Upper lobe of right lung (tissue), 1 donor: Measurements from ENCODE around the gene NRG2. TPM values are rescaled to one million over a fixed set of nuclear protein-coding genes. Genes with fewer than 3 reads are reported as not detected.

Experiments used
- ATAC-seq: fragments of 200-7000 bp; cut with Tn5 transposase; one replicate; pipeline ENCODE4 v1.9.1; 2020; ENCODE audit warnings: mild to moderate bottlenecking, moderate library complexity
- DNase-seq: peaks from one replicate; pipeline ENCODE4 v3.0.0-alpha.2; 2020
- H3K27ac ChIP-seq: fragments of 200-600 bp; one replicate; pipeline ENCODE4 v1.8.0; 2022
- H3K27me3 ChIP-seq: fragments of 200-600 bp; one replicate; pipeline ENCODE4 v1.8.0; 2022; ENCODE audit warnings: mild to moderate bottlenecking
- H3K36me3 ChIP-seq: fragments of 200-600 bp; one replicate; pipeline ENCODE4 v1.8.0; 2022
- H3K4me1 ChIP-seq: fragments of 200-600 bp; one replicate; pipeline ENCODE4 v1.8.0; 2022
- H3K4me3 ChIP-seq: fragments of 200-600 bp; one replicate; pipeline ENCODE4 v1.8.0; 2022; ENCODE audit warnings: mild to moderate bottlenecking
- H3K9me3 ChIP-seq: fragments of 200-600 bp; one replicate; pipeline ENCODE4 v1.8.0; 2022
- intact Hi-C: fragments of 100-400 bp; cut with DNase I; formaldehyde crosslinking; loops from one replicate; pipeline ENCODE4 v1.11.0; 2022
- total RNA-seq: library from RNA; stranded (reverse); fragmentation: NEBNext Ultra II Directional; extraction: Animal tissue kit (Norgen Biotek cat#: 25700); gene quantifications from one replicate; pipeline ENCODE4 v1.2.1, GENCODE V29; 2021
- TF ChIP-seq, protein P1 (sequence below): fragments of 200-600 bp; IDR thresholded peaks from one replicate; pipeline ENCODE4 v1.8.0; 2022; ENCODE audit warnings: antibody characterized with exemption
- donor health status: DM: no; HTN: yes; CAD: no; lungs with severe emphysema.

NRG2 gene
- total RNA-seq, 1 donor from 2014 or later: 1.4 TPM

DNA sequence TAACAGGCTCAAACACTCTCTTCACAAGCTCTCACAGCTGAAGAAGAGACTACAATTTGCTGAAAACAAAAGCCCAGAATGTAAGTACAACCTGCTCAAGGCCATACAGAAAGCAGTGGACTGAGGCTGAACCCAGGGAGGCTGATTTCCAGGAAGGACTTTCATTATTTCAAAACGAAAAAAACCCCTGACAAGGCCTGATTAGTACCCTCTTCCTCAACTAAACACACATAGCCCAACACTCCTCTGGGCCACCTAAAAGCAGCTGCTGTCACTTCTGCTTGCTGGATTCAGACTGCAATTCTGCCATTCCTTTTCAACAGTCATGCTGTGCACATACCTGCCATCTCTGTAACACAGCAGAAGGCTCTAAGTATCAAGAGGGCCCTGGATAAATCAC, 18.2 kb downstream of the NRG2 start:
- no peak for DNase-seq
- intact Hi-C loops: no loop called here
- no peak overlapping the region for H3K4me3 ChIP-seq
- no peak overlapping the region for H3K27ac ChIP-seq
- ATAC-seq: no peak
- H3K36me3 ChIP-seq: no peaks in the 10 kb centered on the region
- no peaks in the 10 kb centered on the region for H3K9me3 ChIP-seq
- TF ChIP-seq, protein P1, sequence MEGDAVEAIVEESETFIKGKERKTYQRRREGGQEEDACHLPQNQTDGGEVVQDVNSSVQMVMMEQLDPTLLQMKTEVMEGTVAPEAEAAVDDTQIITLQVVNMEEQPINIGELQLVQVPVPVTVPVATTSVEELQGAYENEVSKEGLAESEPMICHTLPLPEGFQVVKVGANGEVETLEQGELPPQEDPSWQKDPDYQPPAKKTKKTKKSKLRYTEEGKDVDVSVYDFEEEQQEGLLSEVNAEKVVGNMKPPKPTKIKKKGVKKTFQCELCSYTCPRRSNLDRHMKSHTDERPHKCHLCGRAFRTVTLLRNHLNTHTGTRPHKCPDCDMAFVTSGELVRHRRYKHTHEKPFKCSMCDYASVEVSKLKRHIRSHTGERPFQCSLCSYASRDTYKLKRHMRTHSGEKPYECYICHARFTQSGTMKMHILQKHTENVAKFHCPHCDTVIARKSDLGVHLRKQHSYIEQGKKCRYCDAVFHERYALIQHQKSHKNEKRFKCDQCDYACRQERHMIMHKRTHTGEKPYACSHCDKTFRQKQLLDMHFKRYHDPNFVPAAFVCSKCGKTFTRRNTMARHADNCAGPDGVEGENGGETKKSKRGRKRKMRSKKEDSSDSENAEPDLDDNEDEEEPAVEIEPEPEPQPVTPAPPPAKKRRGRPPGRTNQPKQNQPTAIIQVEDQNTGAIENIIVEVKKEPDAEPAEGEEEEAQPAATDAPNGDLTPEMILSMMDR: no peak
- peaks cover 5% of the 10 kb centered on the region for H3K27me3 ChIP-seq
- no peaks in the 10 kb centered on the region for H3K4me1 ChIP-seq

DNA sequence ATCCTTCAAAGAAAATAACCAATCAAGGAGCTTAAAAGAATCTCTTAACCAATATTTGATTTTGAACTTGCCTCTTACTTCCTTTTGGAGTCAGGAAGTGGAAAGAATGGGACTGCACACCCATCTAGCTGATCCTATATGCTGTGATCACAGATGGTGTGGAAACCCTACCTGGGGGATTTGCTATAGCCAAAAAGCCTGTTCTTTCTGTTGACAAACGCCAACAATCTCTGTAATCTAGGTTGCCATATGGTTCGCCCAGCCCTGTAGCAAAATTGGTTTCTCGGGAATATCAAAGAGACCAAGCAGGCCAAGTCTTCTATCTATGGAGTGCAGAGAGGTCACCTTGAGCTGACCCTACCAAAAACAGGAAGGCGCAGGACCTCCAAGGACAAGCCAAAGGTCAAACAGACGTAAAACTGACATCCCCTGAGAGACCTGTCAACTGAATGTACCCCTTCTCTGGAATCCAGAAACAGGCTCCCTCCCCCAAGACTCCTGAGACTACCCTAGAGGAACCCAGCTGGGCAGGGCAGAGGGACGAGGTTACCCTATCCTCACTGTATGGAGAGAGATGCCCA, 19.4 kb downstream of the NRG2 start:
- TF ChIP-seq, protein P1: no peak

DNA sequence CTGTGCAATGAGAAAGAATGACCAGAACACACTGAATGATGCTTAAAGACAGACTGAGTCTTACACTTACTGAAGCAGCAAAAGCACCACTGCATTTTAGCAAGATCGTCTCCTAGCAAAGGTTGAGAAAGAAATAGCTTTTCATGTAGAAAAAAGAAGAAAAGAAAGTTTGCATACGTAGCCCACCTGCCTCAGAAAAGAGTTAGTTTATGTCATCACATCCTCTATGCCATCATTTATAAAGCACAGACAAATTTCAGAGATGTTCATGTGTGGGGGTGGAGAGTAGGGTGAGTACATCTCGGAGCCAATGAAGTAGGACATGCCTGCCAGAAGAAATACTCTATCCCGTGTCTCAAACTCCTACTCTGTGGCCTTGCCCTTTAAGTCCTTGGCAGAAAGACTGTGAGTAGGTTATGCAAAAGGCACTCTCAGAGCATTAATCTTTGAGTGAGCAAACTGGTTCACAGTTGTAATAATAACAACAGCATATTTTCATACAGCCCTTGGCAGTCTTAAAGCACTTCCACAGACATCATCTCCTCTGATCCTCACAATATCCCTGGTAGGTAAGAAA, 22.4 kb downstream of the NRG2 start:
- DNase-seq (no peak), ATAC-seq (peak; percentile 56)
- Histone ChIP-seq H3K27ac (no peak overlapping the region), H3K4me1 (no peaks in the 10 kb centered on the region), H3K4me3 (no peak overlapping the region), H3K9me3 (no peaks in the 10 kb centered on the region), H3K27me3 (no peaks in the 10 kb centered on the region), H3K36me3 (no peaks in the 10 kb centered on the region)
- TF ChIP-seq, protein P1: no peak
- intact Hi-C loops: no loop called here

More for the DNA sequence above, 19.4 kb downstream of the NRG2 start:
- intact Hi-C loops: no loop called here
- Histone ChIP-seq H3K4me1 (no peaks in the 10 kb centered on the region), H3K36me3 (no peaks in the 10 kb centered on the region), H3K4me3 (no peak overlapping the region), H3K9me3 (no peaks in the 10 kb centered on the region), H3K27ac (no peak overlapping the region), H3K27me3 (peaks cover 5% of the 10 kb centered on the region)
- no peak for ATAC-seq
- DNase-seq: no peak

DNA sequence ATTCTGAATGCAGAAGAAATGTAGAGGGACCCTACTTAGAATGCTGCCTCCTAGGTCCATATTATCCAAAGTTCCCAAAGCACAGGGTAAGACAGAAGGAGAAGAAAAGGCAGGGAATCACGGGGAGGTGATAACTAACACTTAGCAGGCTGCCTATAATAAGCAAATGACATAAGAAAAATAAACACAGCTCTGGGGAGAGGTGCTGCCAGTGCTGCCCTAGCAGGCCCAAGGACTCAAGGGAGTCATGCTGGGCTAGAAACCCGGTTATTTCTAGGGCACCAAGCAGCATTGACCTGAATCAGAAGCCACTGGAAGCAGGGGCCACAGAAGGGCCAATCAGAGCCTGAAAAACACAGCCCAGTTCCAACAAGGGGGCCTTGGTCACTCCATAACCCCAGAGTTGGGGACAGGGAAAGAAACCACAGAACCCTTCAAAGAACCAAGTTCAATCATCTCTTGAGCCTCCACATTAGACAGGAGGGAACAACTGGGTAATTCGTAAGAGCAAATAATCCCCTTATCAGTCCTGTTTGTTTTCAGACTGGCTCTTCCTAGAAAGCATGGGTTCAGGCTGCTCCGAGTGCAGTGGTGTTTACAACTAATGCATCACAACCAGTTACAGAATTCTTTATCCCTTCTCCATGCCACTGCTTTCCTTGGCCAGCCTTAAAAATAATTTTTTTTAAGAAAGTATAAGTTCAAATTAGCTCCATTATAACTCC, 24.0 kb downstream of the NRG2 start:
- Histone ChIP-seq H3K9me3 (no peaks in the 10 kb centered on the region), H3K4me1 (no peaks in the 10 kb centered on the region), H3K36me3 (no peaks in the 10 kb centered on the region), H3K27me3 (no peaks in the 10 kb centered on the region), H3K4me3 (no peak overlapping the region), H3K27ac (no peak overlapping the region)
- TF ChIP-seq, protein P1: no peak
- ATAC-seq: no peak
- DNase-seq: no peak
- intact Hi-C loops: no loop called here

DNA sequence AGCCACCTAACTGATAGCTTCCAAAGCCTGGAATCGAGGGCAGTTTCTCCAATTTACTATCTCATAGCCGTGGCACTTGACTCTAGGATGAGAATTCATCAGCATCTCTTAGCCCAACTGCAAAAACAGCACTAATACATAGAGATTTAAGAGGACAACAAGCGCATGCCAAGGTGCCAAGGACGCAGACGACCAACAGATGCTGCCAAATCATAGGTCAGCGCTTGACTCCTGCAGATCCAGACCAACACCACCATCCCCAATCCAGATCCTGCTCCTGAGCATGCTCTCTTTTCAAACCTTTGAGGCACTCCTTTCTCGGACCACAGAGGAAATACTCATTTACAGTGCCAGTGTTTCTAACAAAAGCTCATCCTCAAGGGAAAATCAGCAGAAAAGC, 24.6 kb downstream of the NRG2 start:
- intact Hi-C loops: no loop called here
- H3K4me1 ChIP-seq: no peaks in the 10 kb centered on the region
- no peaks in the 10 kb centered on the region for H3K36me3 ChIP-seq
- no peaks in the 10 kb centered on the region for H3K27me3 ChIP-seq
- DNase-seq (no peak), ATAC-seq (no peak)
- no peak overlapping the region for H3K4me3 ChIP-seq
- TF ChIP-seq, protein P1: no peak
- H3K9me3 ChIP-seq: no peaks in the 10 kb centered on the region
- no peak overlapping the region for H3K27ac ChIP-seq
